Psoas muscle (tissue), 8 donors: Measurements from ENCODE around the gene OBSCN. TPM values are rescaled to one million over a fixed set of nuclear protein-coding genes. Genes with fewer than 3 reads are reported as not detected.

Experiments used
- ATAC-seq, 4 donors: fragments of 200-7000 bp; cut with Tn5 transposase; one replicate each; pipeline ENCODE4 v1.9.1; 2020; ENCODE audit warnings: moderate library complexity in 3 of 4, mild to moderate bottlenecking in 2 of 4
- DNase-seq, 2 donors: peaks; one replicate each; pipeline ENCODE4 v3.0.0-alpha.2; 2020
- H3K27ac ChIP-seq: fragments of 200-600 bp; one replicate; pipeline ENCODE4 v1.8.0; 2022
- H3K27me3 ChIP-seq, 3 donors: fragments of 200-600 bp in 1 of 3; one replicate each; pipeline versions ENCODE4 v1.6.1 to v1.8.0; 2013 to 2022; ENCODE audit warnings: low read length in 2 of 3, mild to moderate bottlenecking in 2 of 3, moderate library complexity in 1 of 3; ENCODE audit not compliant: insufficient read depth in 3 of 3
- H3K36me3 ChIP-seq, 2 donors: fragments of 200-600 bp in 1 of 2; one replicate each; pipeline versions ENCODE4 v1.6.1 to v1.8.0; 2013 to 2022; ENCODE audit warnings: low read depth in 1 of 2, mild to moderate bottlenecking in 1 of 2, moderate library complexity in 1 of 2; ENCODE audit not compliant: insufficient read depth in 1 of 2
- H3K4me1 ChIP-seq: fragments of 200-600 bp; one replicate; pipeline ENCODE4 v1.8.0; 2022
- H3K4me3 ChIP-seq: fragments of 200-600 bp; one replicate; pipeline ENCODE4 v1.8.0; 2022; ENCODE audit warnings: mild to moderate bottlenecking
- H3K9me3 ChIP-seq: fragments of 200-600 bp; one replicate; pipeline ENCODE4 v1.8.0; 2022
- CTCF ChIP-seq: fragments of 200-600 bp; IDR thresholded peaks from one replicate; pipeline ENCODE4 v1.8.0; 2022; ENCODE audit warnings: antibody characterized with exemption
- WGBS, 3 donors: extraction: QIAGEN DNeasy Blood & Tissue Kit; methylation state at CpG; one replicate each; pipeline versions ENCODE4 v1.1.6 to v1.1.7; 2013; 5-methylcytosine and 5-hydroxymethylcytosine counted together
- intact Hi-C, 2 donors: fragments of 100-400 bp; cut with DNase I; formaldehyde crosslinking; loops; one replicate each; pipeline versions ENCODE4 v1.11.0 to v1.14.2; 2022
- polyA plus RNA-seq, 3 donors: library from polyadenylated mRNA; stranded (reverse); fragments of 200-250 nt; gene quantifications; one replicate each; pipeline ENCODE4 v1.2.3, GENCODE V29; 2013
- total RNA-seq, 4 donors: library from RNA; stranded (reverse); fragmentation: NEBNext Ultra II Directional in 2 of 4; extraction: Animal tissue kit (Norgen Biotek cat#: 25700) in 2 of 4; gene quantifications; one replicate each; pipeline versions ENCODE4 v1.2.1 to v1.2.4, GENCODE V29; 2021 to 2023
- donor health status: healthy with polysubstance abuse.
- donor health status: DM: no; HTN: no; CAD: no; lungs with moderate emphysema.
- donor health status: Bipolar disorder and iron deficiency.
- donor health status: healthy.
- donor health status: DM: yes; HTN: yes; CAD: no.
- donor health status: DM: no; HTN: no; CAD: no.
- donor health status: DM: no; HTN: no; CAD: no.
- donor health status: DM: yes; HTN: yes; CAD: no.

OBSCN gene
- total and polyA plus RNA-seq, 7 donors: 397 to 1,869 (median 1,061) TPM

GRCh38 chr1:228271701-228272251 lies 63.9 kb downstream of the OBSCN start:
- no peak for ATAC-seq
- Histone ChIP-seq H3K4me3 (no peak overlapping the region), H3K27ac (peak overlapping the region; percentile 50), H3K4me1 (peaks cover 46% of the 10 kb centered on the region), H3K36me3 (peaks cover 5 to 94% of the 10 kb centered on the region in 2 donors), H3K27me3 (no peaks in the 10 kb centered on the region), H3K9me3 (no peaks in the 10 kb centered on the region)
- 63 to 78% (median 77%) methylated on average over 19 of the region's 19 CpGs for WGBS, 3 donors
- no peak for TF ChIP-seq CTCF
- peak; percentile 21 to 57 for DNase-seq
- intact Hi-C loops: no loop called here

- Histone ChIP-seq H3K27me3 (no peaks in the 10 kb centered on the region), H3K36me3 (peaks cover 5 to 94% of the 10 kb centered on the region in 2 donors), H3K4me1 (peaks cover 44% of the 10 kb centered on the region), H3K4me3 (no peak overlapping the region), H3K9me3 (no peaks in the 10 kb centered on the region), H3K27ac (peak overlapping the region; percentile 50)
- 88 to 95% (median 90%) methylated on average over 7 of the region's 7 CpGs for WGBS, 3 donors
- DNase-seq (peak in 1 of 2 donors; percentile 59), ATAC-seq (peak in 3 of 4 donors; percentile 0 to 3 (median 1))
- intact Hi-C loops: no loop called here
- no peak for TF ChIP-seq CTCF
These were observed 64.5 kb downstream of the OBSCN start for GRCh38 chr1:228272331-228272791.

GRCh38 chr1:228272831-228273571 lies 65.2 kb downstream of the OBSCN start:
- Histone ChIP-seq H3K36me3 (peaks cover 5 to 94% of the 10 kb centered on the region in 2 donors), H3K27ac (peak overlapping the region; percentile 50), H3K4me1 (peaks cover 38% of the 10 kb centered on the region), H3K9me3 (no peaks in the 10 kb centered on the region), H3K4me3 (no peak overlapping the region), H3K27me3 (no peaks in the 10 kb centered on the region)
- intact Hi-C loops: no loop called here
- no peak for TF ChIP-seq CTCF
- WGBS, 3 donors: 51 to 58% (median 54%) methylated on average over 22 of the region's 22 CpGs
- DNase-seq (peak; percentile 54 to 80), ATAC-seq (peak; percentile 44 to 58 (median 53))

- Histone ChIP-seq H3K36me3 (peaks cover 5 to 94% of the 10 kb centered on the region in 2 donors), H3K27me3 (no peaks in the 10 kb centered on the region), H3K27ac (peak overlapping the region; percentile 50), H3K4me3 (no peak overlapping the region), H3K4me1 (peaks cover 34% of the 10 kb centered on the region), H3K9me3 (no peaks in the 10 kb centered on the region)
- ATAC-seq (peak in 1 of 4 donors; percentile 1), DNase-seq (peak; percentile 19 to 68)
- intact Hi-C loops: no loop called here
- 81 to 82% (median 81%) methylated on average over 39 of the region's 39 CpGs for WGBS, 3 donors
- TF ChIP-seq CTCF: no peak
These were observed 66.0 kb downstream of the OBSCN start for GRCh38 chr1:228273720-228274451.
